Neuron (in vitro differentiated cells): ENCODE data around the gene SPAG17.

Experiments
- H2AFZ ChIP-seq: one replicate; pipeline ENCODE4 v1.6.1; 2013; ENCODE audit warnings: low read depth, mild to moderate bottlenecking, inconsistent platforms, low read length, moderate library complexity
- H3K27me3 ChIP-seq: one replicate; pipeline ENCODE4 v1.6.1; 2013; ENCODE audit warnings: low read length; ENCODE audit not compliant: insufficient read depth
- H3K36me3 ChIP-seq: one replicate; pipeline ENCODE4 v1.6.1; 2013; ENCODE audit warnings: low read length; ENCODE audit not compliant: insufficient read depth
- H3K4me1 ChIP-seq: one replicate; pipeline ENCODE4 v1.6.1; 2013; ENCODE audit warnings: low read length; ENCODE audit not compliant: insufficient read depth
- H3K4me3 ChIP-seq: 2 replicates; pipeline ENCODE4 v1.5.1; 2013; ENCODE audit warnings: mild to moderate bottlenecking, low read length, moderate library complexity
- H3K9me3 ChIP-seq: one replicate; pipeline ENCODE4 v1.6.1; 2013; ENCODE audit warnings: low read length

The SPAG17 gene

GRCh38 chr1:118185084-118185832 is at the start of gene SPAG17:
TSS of gene SPAG17 (minus strand) at chr1:118185228. CDS start at chr1:118185157, 71 bp downstream.
- peak within 1 kb of the TSS; percentile 97 for H2AFZ ChIP-seq
- no peaks in the 10 kb centered on the region for H3K9me3 ChIP-seq
- peak within 1 kb of the TSS; percentile 53 for H3K4me3 ChIP-seq
- H3K36me3 ChIP-seq, result no peaks in the 10 kb centered on the region
- no peaks in the 10 kb centered on the region for H3K27me3 ChIP-seq
- peaks cover 8% of the 10 kb centered on the region for H3K4me1 ChIP-seq

GRCh38 chr1:118225471-118225870 is 40.4 kb upstream of the SPAG17 start:
- no peak overlapping the region for H3K4me3 ChIP-seq
- no peaks in the 10 kb centered on the region for H3K9me3 ChIP-seq
- H3K4me1 ChIP-seq, result no peaks in the 10 kb centered on the region
- no peak overlapping the region for H2AFZ ChIP-seq
- no peaks in the 10 kb centered on the region for H3K36me3 ChIP-seq
- H3K27me3 ChIP-seq, result no peaks in the 10 kb centered on the region

DNA sequence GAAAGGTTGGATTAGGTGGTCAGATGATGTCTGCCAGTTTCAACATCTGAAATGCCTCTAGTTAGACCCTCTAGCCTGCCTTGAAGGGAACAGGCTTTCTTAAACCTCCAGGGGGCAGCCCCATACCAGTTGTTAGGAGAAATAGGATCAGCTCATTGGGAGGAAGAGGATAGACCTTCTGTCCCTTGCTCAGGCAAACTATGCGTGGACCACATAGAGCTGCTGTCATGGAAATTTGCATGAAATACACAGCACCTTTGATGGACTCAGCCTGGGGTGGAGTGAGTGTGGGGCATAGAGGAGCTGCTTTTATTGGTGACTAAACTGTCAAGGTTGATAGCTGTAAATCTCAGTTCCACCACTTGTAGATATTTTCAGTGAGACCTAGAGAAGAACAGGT is 38.4 kb upstream of the SPAG17 start:
- H3K9me3 ChIP-seq, result no peaks in the 10 kb centered on the region
- H3K27me3 ChIP-seq, result no peaks in the 10 kb centered on the region
- H3K36me3 ChIP-seq, result no peaks in the 10 kb centered on the region
- H3K4me3 ChIP-seq, result no peak overlapping the region
- no peaks in the 10 kb centered on the region for H3K4me1 ChIP-seq
- H2AFZ ChIP-seq, result no peak overlapping the region

DNA sequence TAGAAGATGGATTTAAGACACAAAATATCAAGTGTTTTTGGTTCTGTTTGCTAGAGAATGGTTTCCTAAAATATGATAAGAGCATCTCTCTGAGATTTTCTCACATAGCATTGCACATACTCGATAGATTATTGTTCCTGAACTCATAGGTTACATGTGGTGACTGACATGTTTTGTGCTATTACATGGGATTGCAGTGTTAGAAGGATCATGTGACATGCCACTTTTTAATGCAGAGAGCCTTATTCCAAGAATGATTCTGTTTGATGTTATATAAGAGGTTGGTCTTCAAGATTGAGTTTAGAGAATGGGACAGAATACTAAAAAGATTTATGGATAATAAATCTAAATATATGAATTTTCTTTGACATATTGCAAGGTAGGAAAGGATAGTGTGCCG is 34.4 kb upstream of the SPAG17 start:
- Histone ChIP-seq H3K4me3 (no peak overlapping the region), H3K36me3 (no peaks in the 10 kb centered on the region), H2AFZ (no peak overlapping the region), H3K27me3 (no peaks in the 10 kb centered on the region), H3K4me1 (no peaks in the 10 kb centered on the region), H3K9me3 (no peaks in the 10 kb centered on the region)

GRCh38 chr1:118217141-118217838 is 32.3 kb upstream of the SPAG17 start:
- H2AFZ ChIP-seq, result no peak overlapping the region
- H3K36me3 ChIP-seq, result no peaks in the 10 kb centered on the region
- no peaks in the 10 kb centered on the region for H3K4me1 ChIP-seq
- no peak overlapping the region for H3K4me3 ChIP-seq
- H3K27me3 ChIP-seq, result no peaks in the 10 kb centered on the region
- no peaks in the 10 kb centered on the region for H3K9me3 ChIP-seq

DNA sequence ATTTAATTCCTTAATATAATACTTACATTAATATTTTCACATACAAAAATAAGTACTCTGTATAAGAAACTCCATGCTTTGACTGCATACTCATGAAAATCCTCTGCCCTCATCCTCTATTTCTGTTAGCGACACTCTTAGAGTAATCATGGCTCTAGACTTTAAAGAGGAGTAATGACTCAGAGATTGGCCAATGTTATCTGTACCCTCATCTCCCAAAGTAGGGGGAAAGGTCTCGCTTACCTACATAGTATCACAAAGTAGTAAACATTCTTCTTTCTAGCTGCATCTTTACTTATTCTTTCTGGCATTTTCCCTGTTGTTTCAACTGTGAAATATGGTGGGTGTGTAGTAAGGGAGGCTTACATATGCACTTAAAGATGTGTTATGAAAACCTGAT is 29.8 kb upstream of the SPAG17 start:
- Histone ChIP-seq H3K27me3 (no peaks in the 10 kb centered on the region), H3K4me1 (no peaks in the 10 kb centered on the region), H3K9me3 (no peaks in the 10 kb centered on the region), H2AFZ (no peak overlapping the region), H3K4me3 (no peak overlapping the region), H3K36me3 (no peaks in the 10 kb centered on the region)

DNA sequence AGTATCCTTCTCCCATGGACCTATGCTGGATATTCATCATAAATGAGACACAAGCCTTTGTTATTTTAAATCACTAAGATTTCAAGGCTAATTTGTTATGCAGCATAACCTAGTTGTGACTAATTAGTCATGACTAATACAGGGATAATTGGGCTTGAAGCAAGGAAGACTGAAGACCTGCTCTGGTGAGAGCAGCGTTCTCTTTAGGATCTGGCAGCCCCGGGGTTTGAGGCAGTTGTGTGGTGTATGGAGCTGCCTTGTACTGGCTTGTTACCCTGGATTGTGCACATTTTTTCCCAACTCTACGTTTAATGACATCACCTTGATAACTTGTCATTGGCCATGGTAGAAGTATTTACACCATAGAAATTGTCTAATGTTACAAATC is 25.7 kb upstream of the SPAG17 start:
- no peak overlapping the region for H2AFZ ChIP-seq
- no peaks in the 10 kb centered on the region for H3K9me3 ChIP-seq

GRCh38 chr1:118210051-118210722 is 25.2 kb upstream of the SPAG17 start:
- H2AFZ ChIP-seq, result no peak overlapping the region
- no peaks in the 10 kb centered on the region for H3K36me3 ChIP-seq
- no peaks in the 10 kb centered on the region for H3K27me3 ChIP-seq
- no peaks in the 10 kb centered on the region for H3K4me1 ChIP-seq
- H3K9me3 ChIP-seq, result no peaks in the 10 kb centered on the region
- no peak overlapping the region for H3K4me3 ChIP-seq

More for the DNA sequence above, 25.7 kb upstream of the SPAG17 start:
- Histone ChIP-seq H3K27me3 (no peaks in the 10 kb centered on the region), H3K36me3 (no peaks in the 10 kb centered on the region), H3K4me3 (no peak overlapping the region), H3K4me1 (no peaks in the 10 kb centered on the region)

DNA sequence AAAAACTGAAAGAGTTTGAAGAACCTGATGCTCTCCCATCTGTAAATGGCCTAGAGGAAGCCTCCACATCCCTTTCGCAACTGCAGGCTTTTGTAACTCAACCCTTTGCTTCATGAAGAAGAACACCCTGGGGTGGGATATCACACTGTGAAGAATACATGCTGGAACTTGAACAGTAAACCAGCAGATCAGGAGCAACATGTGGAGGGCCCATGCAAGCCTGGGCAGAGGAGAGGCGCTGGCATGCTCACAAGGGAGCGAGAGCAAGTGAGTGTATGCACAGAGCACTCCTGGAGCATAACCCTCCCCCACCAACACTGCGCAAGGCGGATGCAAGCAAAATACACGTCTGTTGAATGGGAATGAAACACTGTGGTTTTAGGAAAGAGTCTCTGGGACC is 24.6 kb upstream of the SPAG17 start:
- no peaks in the 10 kb centered on the region for H3K36me3 ChIP-seq
- H3K4me3 ChIP-seq, result no peak overlapping the region
- no peaks in the 10 kb centered on the region for H3K4me1 ChIP-seq
- no peaks in the 10 kb centered on the region for H3K9me3 ChIP-seq
- H2AFZ ChIP-seq, result no peak overlapping the region
- H3K27me3 ChIP-seq, result no peaks in the 10 kb centered on the region

DNA sequence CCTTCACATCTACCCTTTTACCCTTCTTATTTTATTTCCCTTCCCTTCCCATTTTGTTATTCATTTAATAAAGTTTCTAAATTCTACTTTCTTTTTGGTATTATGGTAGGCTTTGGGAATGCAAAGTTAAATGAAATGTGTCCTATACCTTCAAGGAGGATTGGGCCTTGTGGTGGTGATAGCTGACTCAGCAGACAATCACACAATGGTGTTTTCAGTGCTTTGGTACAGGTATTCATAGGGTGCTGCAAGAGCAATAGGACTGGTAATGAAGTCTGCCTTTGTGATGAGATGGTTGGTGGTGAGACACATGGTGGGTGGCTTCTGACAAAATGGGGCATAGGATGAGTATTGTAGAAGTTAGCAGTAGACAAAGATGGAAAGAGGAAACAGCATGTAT is 21.9 kb upstream of the SPAG17 start:
- Histone ChIP-seq H2AFZ (no peak overlapping the region), H3K4me3 (no peak overlapping the region), H3K27me3 (peaks cover 1% of the 10 kb centered on the region), H3K36me3 (no peaks in the 10 kb centered on the region), H3K4me1 (no peaks in the 10 kb centered on the region), H3K9me3 (no peaks in the 10 kb centered on the region)

DNA sequence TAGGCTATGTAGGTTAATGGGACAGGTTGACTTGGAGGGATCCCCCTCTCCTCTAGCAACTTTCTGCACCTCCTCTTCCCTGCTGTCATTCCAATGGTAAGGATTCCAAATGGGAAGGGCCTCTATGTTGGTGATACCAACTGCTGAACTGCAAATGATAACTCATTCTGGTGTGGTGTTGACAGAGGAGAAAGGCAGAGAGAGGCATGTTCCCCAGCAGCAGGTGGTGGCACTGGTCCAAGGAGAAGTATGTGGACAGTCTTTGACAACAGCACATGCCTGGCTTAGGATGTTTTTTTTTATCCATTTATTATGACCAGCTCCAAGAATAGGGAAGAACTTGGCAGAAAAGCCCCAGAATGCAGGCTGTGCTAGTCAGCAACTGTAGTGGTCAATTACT is 19.6 kb upstream of the SPAG17 start:
- Histone ChIP-seq H3K9me3 (no peaks in the 10 kb centered on the region), H3K4me1 (no peaks in the 10 kb centered on the region), H3K27me3 (peaks cover 4% of the 10 kb centered on the region), H2AFZ (no peak overlapping the region), H3K4me3 (no peak overlapping the region), H3K36me3 (no peaks in the 10 kb centered on the region)

GRCh38 chr1:118204105-118204504 is 19.1 kb upstream of the SPAG17 start:
- Histone ChIP-seq H3K36me3 (no peaks in the 10 kb centered on the region), H3K27me3 (peaks cover 4% of the 10 kb centered on the region), H3K4me3 (no peak overlapping the region), H2AFZ (no peak overlapping the region), H3K4me1 (no peaks in the 10 kb centered on the region), H3K9me3 (no peaks in the 10 kb centered on the region)

GRCh38 chr1:118202076-118202608 is 17.1 kb upstream of the SPAG17 start:
- Histone ChIP-seq H3K4me1 (no peaks in the 10 kb centered on the region), H3K4me3 (no peak overlapping the region), H2AFZ (no peak overlapping the region), H3K27me3 (peaks cover 10% of the 10 kb centered on the region), H3K9me3 (no peaks in the 10 kb centered on the region), H3K36me3 (no peaks in the 10 kb centered on the region)
